Endothelial cell of umbilical vein (primary cell): Measurements from ENCODE around the gene EPB41L2. TPM values are rescaled to one million over a fixed set of nuclear protein-coding genes. Genes with fewer than 3 reads are reported as not detected.

Experiments used
- BruUV-seq: library from RNA; stranded (reverse); fragments of 400-500 nt; replicated peaks from 2 replicates; lab custom pipeline; 2021; lab: Mats Ljungman, UMichigan
- CTCF ChIA-PET: fragments of 300-600, 350-600 bp; sonication (Branson Sonifier 250); formaldehyde crosslinking; loops from one replicate; lab custom pipeline; 2021; ENCODE audit warnings: antibody characterized with exemption, inconsistent platforms; lab: Charles Lee
- POLR2A ChIA-PET: fragments of 300-600, 350-600 bp; sonication (Branson Sonifier 250); formaldehyde crosslinking; loops from one replicate; lab custom pipeline; 2021; ENCODE audit warnings: antibody characterized with exemption, inconsistent platforms; lab: Charles Lee
- DNase-seq: peaks from one replicate; pipeline ENCODE4 v3.0.0-alpha.2; 2011; ENCODE audit warnings: low read depth, low spot score
- FAIRE-seq: peaks from 2 replicates; lab custom pipeline; 2011; peaks lifted over from hg19 to GRCh38; lab: Jason Lieb, UNC
- H2AFZ ChIP-seq: 2 replicates; pipeline ENCODE4 v1.6.0; 2012; ENCODE audit warnings: low read depth, low read length, control low read depth, inconsistent platforms
- H3K27ac ChIP-seq: 2 replicates; pipeline ENCODE4 v1.5.1; 2011; ENCODE audit warnings: low read depth, mild to moderate bottlenecking, control low read depth, low read length, moderate library complexity; ENCODE audit not compliant: insufficient read depth
- H3K27me3 ChIP-seq, 2 experiments: 2 replicates each; pipeline versions ENCODE4 v1.6.0 to v1.6.1; 2011; ENCODE audit warnings: low read length in 2 of 2, mixed read lengths in 1 of 2; ENCODE audit not compliant: control insufficient read depth in 2 of 2, insufficient read depth in 2 of 2
- H3K36me3 ChIP-seq, 2 experiments: 2 replicates in 1 of 2; 3 replicates in 1 of 2; pipeline ENCODE4 v1.5.1; 2011; ENCODE audit warnings: low read length in 2 of 2, mild to moderate bottlenecking in 1 of 2, moderate library complexity in 1 of 2; ENCODE audit not compliant: control insufficient read depth in 2 of 2, insufficient read depth in 2 of 2; ENCODE audit errors: extremely low read depth in 1 of 2
- H3K4me1 ChIP-seq: 3 replicates; pipeline ENCODE4 v1.5.1; 2011; ENCODE audit warnings: mild to moderate bottlenecking, low read length; ENCODE audit not compliant: control insufficient read depth, insufficient read depth; ENCODE audit errors: extremely low read depth
- H3K4me2 ChIP-seq: 2 replicates; pipeline ENCODE4 v1.6.1; 2011; ENCODE audit warnings: low read length, control low read depth, mixed read lengths; ENCODE audit not compliant: insufficient read depth
- H3K4me3 ChIP-seq, 3 experiments: fragments of 200-600 bp in 1 of 3; sonication (generic), shearing (Covaris generic) in 1 of 3; replicated peaks in 1 of 3; 2 replicates each; pipeline ENCODE4 v1.5.1; 2011 to 2016; ENCODE audit warnings: control low read depth in 3 of 3, low read length in 3 of 3, mild to moderate bottlenecking in 2 of 3, inconsistent platforms in 1 of 3, low read depth in 1 of 3, moderate library complexity in 1 of 3; ENCODE audit not compliant: insufficient read depth in 1 of 3
- H3K79me2 ChIP-seq: 2 replicates; pipeline ENCODE4 v1.6.0; 2012; ENCODE audit warnings: low read length, inconsistent platforms; ENCODE audit not compliant: control insufficient read depth, insufficient read depth
- H3K9ac ChIP-seq: replicated peaks from 2 replicates; pipeline ENCODE3; 2011; ENCODE audit warnings: low read length, control low read depth; ENCODE audit not compliant: insufficient read depth; ENCODE audit errors: extremely low read depth
- H3K9me1 ChIP-seq: replicated peaks from 3 replicates; pipeline ENCODE4 v1.6.0; 2011; ENCODE audit warnings: mild to moderate bottlenecking, low read length; ENCODE audit not compliant: control insufficient read depth, insufficient read depth; ENCODE audit errors: extremely low read depth
- H3K9me3 ChIP-seq: replicated peaks from 2 replicates; pipeline ENCODE4 v1.5.1; 2012; ENCODE audit warnings: low read length, inconsistent platforms; ENCODE audit not compliant: control insufficient read depth, insufficient read depth
- H4K20me1 ChIP-seq: replicated peaks from 2 replicates; pipeline ENCODE3; 2011; ENCODE audit warnings: mild to moderate bottlenecking, low read length; ENCODE audit not compliant: control insufficient read depth, insufficient read depth; ENCODE audit errors: extremely low read depth
- CTCF ChIP-seq, 2 donors: IDR thresholded peaks; 1 replicate in 1 of 2; 2 replicates in 1 of 2; pipeline ENCODE4 v1.5.1; 2011; ENCODE audit warnings: low read length in 2 of 2, mild to moderate bottlenecking in 2 of 2, moderate library complexity in 2 of 2, control low read depth in 1 of 2, inconsistent platforms in 1 of 2, low read depth in 1 of 2; ENCODE audit not compliant: insufficient read depth in 1 of 2; ENCODE audit errors: extremely low read depth in 1 of 2
- EZH2 ChIP-seq: IDR thresholded peaks from 2 replicates; pipeline ENCODE4 v1.6.1; 2012; ENCODE audit warnings: borderline replicate concordance, low read depth, mild to moderate bottlenecking, moderate library complexity, low read length, inconsistent platforms; ENCODE audit not compliant: severe bottlenecking
- FOS ChIP-seq: IDR thresholded peaks from 2 replicates; pipeline ENCODE4 v1.6.1; 2011; ENCODE audit warnings: mild to moderate bottlenecking, low read length, moderate library complexity, borderline replicate concordance; ENCODE audit not compliant: insufficient read depth
- GATA2 ChIP-seq: IDR thresholded peaks from 2 replicates; pipeline ENCODE4 v1.7.0; 2011; ENCODE audit warnings: low read depth, mild to moderate bottlenecking, moderate library complexity, mixed read lengths, low read length; ENCODE audit not compliant: insufficient read length, insufficient read depth
- JUN ChIP-seq: IDR thresholded peaks from 2 replicates; pipeline ENCODE4 v1.6.1; 2011; ENCODE audit warnings: borderline replicate concordance, low read depth; ENCODE audit not compliant: insufficient read length, insufficient read depth
- MAX ChIP-seq: IDR thresholded peaks from 2 replicates; pipeline ENCODE4 v1.6.1; 2011; ENCODE audit not compliant: insufficient read depth, insufficient read length
- MYC ChIP-seq: IDR thresholded peaks from one replicate; pipeline ENCODE4 v1.6.1; 2011; ENCODE audit warnings: mild to moderate bottlenecking, low read depth, low read length
- POLR2A ChIP-seq: IDR thresholded peaks from 2 replicates; pipeline ENCODE4 v1.6.1; 2012; ENCODE audit warnings: low read depth, mild to moderate bottlenecking, control low read depth, low read length
- POLR2AphosphoS5 ChIP-seq: IDR thresholded peaks from 2 replicates; pipeline ENCODE4 v1.6.1; 2012; ENCODE audit warnings: low read depth, mild to moderate bottlenecking, control low read depth, low read length, moderate library complexity; ENCODE audit not compliant: insufficient read depth
- dilution Hi-C: fragments of 300-500 bp; cut with MboI; formaldehyde crosslinking; loops from one replicate; pipeline ENCODE4 v1.15.0; 2019; ENCODE audit warnings: low sequenced_read_pairs; ENCODE audit not compliant: extremely low pct_ligation_motif_present
- intact Hi-C: fragments of 100-400 bp; cut with micrococcal nuclease; formaldehyde crosslinking; loops from one replicate; pipeline ENCODE4 v1.10.0; 2022
- polyA plus RNA-seq, 4 experiments: library from polyadenylated mRNA; depleted of rRNA in 3 of 4; stranded (reverse) in 3 of 4; unstranded in 1 of 4; fragments of >200 nt; gene quantifications; 2 replicates each; pipeline versions ENCODE4 v1.2.1 to v1.2.3, GENCODE V29; 2011 to 2012; ENCODE audit warnings: missing spikeins in 1 of 4
- total RNA-seq: library from RNA; stranded (reverse); gene quantifications from 2 replicates; pipeline ENCODE4 v1.2.3, GENCODE V29; 2021

EPB41L2 gene
- total and polyA plus RNA-seq, 2 donors (not counting 3 experiments of a cell fraction or from before 2014, with no cell fraction given), result 26.5 to 87.7 TPM

GRCh38 chr6:130814506-130814905, 248.5 kb downstream of the EPB41L2 start:
- H3K9me3 ChIP-seq, result no peaks in the 10 kb centered on the region
- no peaks in the 10 kb centered on the region for H4K20me1 ChIP-seq
- no peaks in the 10 kb centered on the region for H3K79me2 ChIP-seq
- H3K9me1 ChIP-seq, result no peaks in the 10 kb centered on the region
- H3K36me3 ChIP-seq, result no peaks in the 10 kb centered on the region
- POLR2A ChIA-PET, result no interaction called here
- DNase-seq (no peak), FAIRE-seq (no peak)
- dilution Hi-C loops, result no loop called here
- no peak overlapping the region for H3K4me3 ChIP-seq
- no peaks in the 10 kb centered on the region for H3K4me1 ChIP-seq
- no peak overlapping the region for H2AFZ ChIP-seq
- no TSS peak for BruUV-seq
- CTCF ChIA-PET, result no interaction called here
- TF ChIP-seq MYC, result no peak
- TF ChIP-seq CTCF (IDR thresholded peaks at IDR 0.05; ENCODE audit: extremely low read depth in 1 of 2, insufficient read depth in 1 of 2, low read depth in 1 of 2, low read length in 2 of 2), result no peak
- TF ChIP-seq JUN, result no peak
- TF ChIP-seq GATA2, result no peak
- no peaks in the 10 kb centered on the region for H3K27me3 ChIP-seq
- H3K9ac ChIP-seq, result no peak overlapping the region
- H3K4me2 ChIP-seq, result no peak overlapping the region
- intact Hi-C loops, result no loop called here
- no peak overlapping the region for H3K27ac ChIP-seq

GRCh38 chr6:130811932-130812331, 251.1 kb downstream of the EPB41L2 start:
- Histone ChIP-seq H3K27ac (no peak overlapping the region), H2AFZ (no peak overlapping the region), H3K4me3 (no peak overlapping the region), H3K9me1 (no peaks in the 10 kb centered on the region), H3K36me3 (no peaks in the 10 kb centered on the region), H3K4me2 (no peak overlapping the region), H3K4me1 (no peaks in the 10 kb centered on the region), H3K79me2 (no peaks in the 10 kb centered on the region), H3K27me3 (no peaks in the 10 kb centered on the region), H3K9ac (no peak overlapping the region), H4K20me1 (no peaks in the 10 kb centered on the region), H3K9me3 (no peaks in the 10 kb centered on the region)
- FAIRE-seq (no peak), DNase-seq (no peak)
- no peak for TF ChIP-seq CTCF (IDR thresholded peaks at IDR 0.05; ENCODE audit: extremely low read depth in 1 of 2, insufficient read depth in 1 of 2, low read depth in 1 of 2, low read length in 2 of 2)
- no peak for TF ChIP-seq FOS
- no peak for TF ChIP-seq GATA2
- no peak for TF ChIP-seq POLR2AphosphoS5
- no peak for TF ChIP-seq MAX
- TF ChIP-seq EZH2, result no peak
- TF ChIP-seq JUN, result no peak
- TF ChIP-seq MYC, result no peak
- no peak for TF ChIP-seq POLR2A
- CTCF ChIA-PET, result interaction anchor here (1.7 kb wide), 1 partner anchor 54 kb away, joined by 4 read pairs; no protein-coding TSS in a partner anchor
- dilution Hi-C loops, result no loop called here
- no TSS peak for BruUV-seq
- POLR2A ChIA-PET, result no interaction called here
- intact Hi-C loops, result no loop called here
